ENCODE data around the gene CAMK2N2.

Gene CAMK2N2

DNA sequence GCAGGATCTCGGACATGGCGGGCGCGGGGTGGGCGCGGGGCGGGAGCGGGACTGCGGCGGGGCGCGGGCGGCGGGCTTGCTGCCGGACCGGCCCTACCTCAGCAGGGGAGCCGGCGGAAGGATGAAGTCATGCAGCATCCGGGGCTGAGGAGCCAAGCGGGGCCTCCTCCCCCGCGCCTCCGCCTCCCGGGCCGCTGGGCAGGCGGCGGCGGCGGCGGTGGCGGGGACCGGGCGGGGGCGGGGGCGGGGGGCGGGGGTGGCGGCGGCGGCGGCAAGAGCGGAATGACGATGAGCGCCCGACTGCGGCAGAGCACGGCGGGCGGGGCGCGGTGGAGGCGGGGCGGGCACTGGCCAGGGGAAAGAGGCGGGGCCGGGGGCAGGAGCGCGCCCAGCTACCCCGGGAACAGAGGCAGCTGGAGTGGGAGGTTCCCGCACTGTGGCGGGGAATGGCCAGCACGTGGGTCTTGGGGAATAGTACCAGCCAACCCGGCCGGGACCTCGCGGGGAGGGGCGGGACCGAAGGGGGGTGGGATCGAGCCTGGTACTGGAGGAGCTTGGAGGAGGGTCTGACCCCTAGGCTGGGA, at the start of gene CAMK2N2:
Gene CAMK2N2, minus strand, starts transcription at position 284 of the 584 bp plus-strand sequence. Its CDS starts 268 bp downstream, at position 16.
- peak; percentile 70 for DNase-seq

DNA sequence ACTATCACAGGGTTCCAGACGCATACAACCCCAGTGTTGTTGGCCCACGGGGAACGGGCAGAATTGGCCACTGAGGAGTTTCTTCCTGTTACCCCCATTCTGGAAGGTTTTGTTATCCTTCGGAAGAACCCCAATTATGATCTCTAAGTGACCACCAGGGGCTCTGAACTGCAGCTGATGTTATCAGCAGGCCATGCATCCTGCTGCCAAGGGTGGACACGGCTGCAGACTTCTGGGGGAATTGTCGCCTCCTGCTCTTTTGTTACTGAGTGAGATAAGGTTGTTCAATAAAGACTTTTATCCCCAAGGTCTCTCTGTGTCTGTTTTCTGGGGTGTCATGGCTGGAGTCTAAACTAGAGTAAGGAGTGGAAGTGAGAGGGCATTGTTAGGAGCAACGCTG, 47.4 kb upstream of the CAMK2N2 start:
- DNase-seq = no peak

DNA sequence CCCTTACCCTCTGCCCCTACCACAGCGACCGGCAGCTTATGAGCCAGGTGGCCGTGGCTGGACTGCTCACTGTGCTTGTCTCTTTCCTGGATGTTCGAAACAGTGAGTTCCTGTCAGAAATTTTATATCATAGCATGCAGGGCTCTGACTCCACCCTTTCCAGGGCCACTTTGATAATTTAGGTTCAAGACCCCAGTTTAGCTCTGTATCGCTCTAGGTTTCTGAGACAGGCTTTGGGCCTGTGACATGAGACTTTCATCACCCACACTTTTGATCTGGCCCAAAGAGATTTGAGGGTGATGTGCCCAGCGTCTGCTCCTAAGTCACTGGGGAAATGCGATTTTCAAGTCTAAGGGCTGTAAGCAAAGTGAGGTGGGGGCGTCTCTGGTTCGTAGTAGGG, 46.6 kb upstream of the CAMK2N2 start:
- DNase-seq = no peak

DNA sequence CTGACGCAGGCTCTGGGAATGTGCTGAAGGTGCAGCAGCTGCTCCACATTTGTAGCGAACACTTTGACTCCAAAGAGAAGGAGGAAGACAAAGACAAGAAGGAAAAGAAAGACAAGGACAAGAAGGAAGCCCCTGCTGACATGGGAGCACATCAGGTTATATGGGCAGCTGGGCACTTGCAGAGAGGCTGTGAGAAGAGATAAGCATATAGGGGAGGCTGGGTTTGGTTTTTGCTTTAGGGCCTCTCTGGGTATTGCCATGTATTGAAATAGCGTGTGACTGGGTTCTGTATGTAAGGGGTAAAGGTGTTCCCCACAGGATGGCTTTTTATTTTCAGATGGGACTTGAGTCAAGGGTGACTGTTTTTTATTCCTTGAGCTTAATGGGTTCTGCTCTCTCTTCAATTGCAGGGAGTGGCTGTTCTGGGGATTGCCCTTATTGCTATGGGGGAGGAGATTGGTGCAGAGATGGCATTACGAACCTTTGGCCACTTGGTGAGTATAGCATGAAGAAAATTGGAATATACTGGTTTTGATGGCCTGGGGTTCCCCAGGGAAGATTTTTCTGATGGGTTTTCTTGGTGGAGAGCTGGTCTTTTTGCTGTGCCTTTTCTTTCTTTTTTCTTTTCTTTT, 45.1 kb upstream of the CAMK2N2 start:
- no peak for DNase-seq

DNA sequence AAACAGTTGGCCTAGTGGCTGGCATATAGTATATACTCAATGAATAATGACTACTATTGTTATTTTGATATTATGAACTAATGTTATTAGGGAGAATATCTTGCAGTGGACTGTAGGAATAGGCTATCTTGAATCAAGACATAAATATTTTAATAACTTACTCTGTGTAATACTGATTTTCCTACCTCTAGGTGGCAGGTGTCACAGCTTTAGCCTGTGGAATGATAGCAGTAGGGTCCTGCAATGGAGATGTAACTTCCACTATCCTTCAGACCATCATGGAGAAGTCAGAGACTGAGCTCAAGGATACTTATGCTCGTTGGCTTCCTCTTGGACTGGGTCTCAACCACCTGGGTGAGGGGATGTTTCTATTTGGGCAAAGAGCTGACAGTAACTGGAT, 44.2 kb upstream of the CAMK2N2 start:
- DNase-seq = no peak

DNA sequence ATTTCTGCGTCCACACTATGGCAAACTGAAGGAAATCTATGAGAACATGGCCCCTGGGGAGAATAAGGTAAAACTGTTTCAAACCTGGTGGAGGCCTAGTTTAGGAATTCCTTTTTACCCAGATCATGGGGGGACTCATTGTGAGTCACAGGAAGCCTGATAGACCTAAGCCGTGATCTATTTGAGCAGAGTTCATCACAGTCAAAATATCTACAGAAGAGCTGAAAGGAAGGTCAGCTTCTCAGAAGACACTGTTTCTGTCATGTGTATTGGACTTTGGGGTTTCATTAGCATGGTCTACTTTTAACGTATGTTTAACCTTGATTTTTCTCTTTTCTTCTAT, 39.0 kb upstream of the CAMK2N2 start:
- DNase-seq = no peak

DNA sequence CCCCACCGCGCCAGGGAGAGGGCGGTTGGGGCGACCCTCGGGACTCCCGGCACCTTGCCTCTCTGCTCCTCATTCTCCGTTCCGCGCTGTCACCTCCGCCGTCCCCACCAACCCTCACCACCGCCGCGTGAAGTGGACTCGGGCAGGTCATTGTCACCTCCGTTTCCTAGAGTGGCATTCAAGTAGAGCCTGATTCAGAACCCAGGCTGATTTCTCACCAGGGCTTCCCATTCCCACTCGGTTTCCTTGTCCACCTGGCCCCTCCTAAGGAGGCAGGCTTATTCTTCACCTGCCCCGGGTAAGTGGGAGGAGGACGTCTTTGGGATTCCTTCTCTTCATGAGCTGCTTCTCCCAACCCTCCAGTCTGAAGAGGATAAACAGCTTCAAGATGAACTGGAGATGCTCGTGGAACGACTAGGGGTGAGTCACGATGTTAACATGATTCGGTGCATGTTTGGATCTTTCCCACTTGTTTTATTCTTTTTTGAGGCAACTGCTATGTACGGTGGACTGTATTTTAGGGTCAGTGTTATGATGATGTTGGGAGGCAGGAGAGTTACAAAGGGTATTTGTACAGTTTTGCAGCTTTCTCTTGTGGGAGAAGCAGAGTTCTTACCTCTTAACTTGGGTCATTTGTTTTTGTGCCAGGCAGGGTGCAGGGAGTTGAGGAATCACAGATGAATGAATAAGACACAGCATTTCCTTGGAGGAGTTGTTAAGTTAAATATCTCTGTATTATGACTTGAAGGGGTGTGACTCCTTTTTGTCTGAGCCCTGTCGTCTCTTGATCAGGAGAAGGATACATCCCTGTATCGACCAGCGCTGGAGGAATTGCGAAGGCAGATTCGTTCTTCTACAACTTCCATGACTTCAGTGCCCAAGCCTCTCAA, 38.4 kb upstream of the CAMK2N2 start:
- DNase-seq = no peak

DNA sequence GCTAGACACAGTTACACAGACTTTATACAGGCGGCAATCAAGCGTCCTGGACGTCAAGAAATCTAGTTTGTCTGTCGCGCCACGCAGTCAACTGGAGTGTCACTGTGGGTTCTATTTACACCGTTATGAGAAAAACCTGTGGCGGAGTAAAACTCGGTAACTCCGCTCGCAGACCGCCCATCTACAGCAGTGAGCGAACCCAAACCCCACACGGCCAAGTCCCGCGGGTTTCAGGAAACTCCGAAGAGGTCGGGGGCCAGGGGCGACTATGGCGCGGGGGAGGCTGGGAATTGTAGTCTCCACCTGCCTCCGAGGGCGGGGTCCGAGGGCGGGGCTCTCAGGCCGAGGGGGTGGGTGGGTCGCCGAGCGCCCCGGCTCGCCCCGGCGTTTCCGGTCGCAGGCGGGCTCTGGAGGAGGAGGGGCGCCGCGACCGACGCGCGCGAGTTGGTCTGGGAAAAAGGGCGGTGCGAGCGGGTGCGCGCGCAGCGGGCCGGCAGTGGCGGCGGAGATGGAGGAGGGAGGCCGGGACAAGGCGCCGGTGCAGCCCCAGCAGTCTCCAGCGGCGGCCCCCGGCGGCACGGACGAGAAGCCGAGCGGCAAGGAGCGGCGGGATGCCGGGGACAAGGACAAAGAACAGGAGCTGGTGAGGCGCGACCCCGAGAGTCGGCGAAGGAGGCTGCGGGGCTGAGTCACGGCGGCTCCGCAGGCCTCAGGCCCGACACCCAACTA, 37.6 kb upstream of the CAMK2N2 start, which contains the start of gene PSMD2:
Gene PSMD2, plus strand, starts transcription at position 483 of the 729 bp plus-strand sequence. Its CDS starts 26 bp downstream, at position 509.
- DNase-seq = peak; percentile 88

DNA sequence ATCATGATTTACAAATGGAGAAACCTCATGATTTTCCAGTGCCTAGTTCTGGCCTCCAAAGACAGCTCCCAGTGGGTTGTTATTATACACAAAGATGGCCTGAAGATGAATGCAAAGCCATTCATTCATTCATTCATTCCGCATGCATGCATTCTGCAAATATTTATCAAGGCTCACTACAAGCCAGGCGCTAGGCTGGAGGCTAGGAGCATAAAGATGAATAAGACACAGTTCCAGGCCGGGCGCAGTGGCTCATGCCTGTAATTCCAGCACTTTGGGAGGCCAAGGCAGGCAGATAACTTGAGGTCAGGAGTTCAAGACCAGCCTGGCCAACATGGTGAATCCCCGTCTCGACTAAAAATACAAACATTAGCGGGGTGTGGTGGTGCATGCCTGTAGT, 35.3 kb upstream of the CAMK2N2 start:
- no peak for DNase-seq

DNA sequence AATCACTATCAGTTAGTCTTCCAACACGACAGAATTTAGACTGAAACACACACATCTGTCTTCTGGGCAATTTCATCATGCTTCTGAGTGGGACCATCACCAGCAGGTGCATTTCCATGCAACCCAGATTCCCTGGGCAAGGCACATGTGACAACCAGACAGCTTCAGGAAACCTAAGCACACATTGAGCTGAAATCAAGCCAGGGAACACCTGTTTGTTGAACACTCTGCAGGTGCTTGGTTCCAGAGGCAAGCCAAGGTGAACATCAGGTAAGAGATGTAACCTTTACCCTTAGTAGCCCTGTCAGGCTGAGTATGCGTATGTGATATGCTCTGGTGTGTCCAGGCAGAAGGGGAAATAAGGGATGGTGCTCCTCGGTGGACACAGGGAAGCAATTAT, 34.4 kb upstream of the CAMK2N2 start:
- no peak for DNase-seq

DNA sequence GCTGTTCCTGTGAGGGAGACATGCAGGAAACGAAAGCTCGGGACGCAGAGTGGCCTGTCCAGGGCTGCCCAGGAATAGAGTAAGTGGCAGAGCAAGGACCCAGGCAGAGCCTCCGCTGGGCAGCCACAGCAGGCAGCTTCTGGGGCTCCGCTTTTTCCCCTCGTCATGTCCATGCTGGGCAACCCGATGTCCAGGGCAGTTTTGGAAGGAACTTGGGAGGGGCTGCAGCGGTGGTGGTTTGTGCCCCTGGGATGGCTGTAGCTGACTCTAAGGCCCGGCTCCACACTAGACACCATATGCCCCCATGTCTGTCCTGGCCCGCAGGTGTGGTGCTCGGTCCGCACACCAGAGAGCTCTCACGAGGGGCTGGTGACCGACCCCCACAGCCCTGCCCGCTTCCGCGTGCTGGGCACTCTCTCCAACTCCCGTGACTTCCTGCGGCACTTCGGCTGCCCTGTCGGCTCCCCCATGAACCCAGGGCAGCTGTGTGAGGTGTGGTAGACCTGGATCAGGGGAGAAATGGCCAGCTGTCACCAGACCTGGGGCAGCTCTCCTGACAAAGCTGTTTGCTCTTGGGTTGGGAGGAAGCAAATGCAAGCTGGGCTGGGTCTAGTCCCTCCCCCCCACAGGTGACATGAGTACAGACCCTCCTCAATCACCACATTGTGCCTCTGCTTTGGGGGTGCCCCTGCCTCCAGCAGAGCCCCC, 30.5 kb upstream of the CAMK2N2 start:
- DNase-seq = no peak

DNA sequence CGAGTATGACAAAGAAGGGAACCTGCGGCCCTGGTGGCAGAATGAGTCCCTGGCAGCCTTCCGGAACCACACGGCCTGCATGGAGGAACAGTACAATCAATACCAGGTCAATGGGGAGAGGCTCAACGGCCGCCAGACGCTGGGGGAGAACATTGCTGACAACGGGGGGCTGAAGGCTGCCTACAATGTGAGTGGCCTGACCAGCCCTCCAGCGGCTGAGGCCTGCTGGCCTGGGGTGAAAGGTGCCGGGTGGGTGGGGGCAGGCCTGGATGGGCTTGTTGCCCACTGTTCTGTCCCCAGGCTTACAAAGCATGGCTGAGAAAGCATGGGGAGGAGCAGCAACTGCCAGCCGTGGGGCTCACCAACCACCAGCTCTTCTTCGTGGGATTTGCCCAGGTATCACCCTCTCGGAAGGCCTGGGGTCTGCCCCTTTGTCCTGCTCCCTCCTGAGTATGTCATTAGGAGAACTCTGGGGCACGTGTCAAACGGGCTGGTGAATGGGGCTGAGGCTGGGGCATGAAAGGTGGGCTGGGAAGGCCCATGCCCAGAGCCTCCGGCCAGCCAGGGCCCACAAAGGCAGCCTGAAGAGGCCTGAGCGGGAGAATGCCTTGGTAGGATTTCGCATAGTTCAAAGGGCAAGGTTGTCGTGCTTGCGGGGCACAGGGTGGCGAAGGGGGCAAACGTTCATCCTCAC, 29.8 kb upstream of the CAMK2N2 start:
- no peak for DNase-seq

DNA sequence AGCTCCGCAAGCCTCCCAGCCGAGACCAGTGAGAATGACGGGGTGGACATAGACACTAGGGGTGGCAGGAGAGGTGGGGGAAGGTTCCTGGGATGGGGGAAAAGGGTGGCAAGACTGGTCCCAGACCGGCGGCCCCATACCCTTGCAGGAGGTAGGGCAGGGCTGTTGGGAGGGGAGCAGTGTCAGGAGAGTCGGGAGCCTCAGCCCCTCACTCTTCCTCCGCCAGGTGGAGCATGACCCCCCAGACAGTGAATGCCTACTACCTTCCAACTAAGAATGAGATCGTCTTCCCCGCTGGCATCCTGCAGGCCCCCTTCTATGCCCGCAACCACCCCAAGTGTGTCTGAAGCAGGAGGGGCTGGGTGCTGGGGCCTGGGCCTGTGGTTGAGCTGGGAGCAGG, 29.0 kb upstream of the CAMK2N2 start:
- DNase-seq = no peak

DNA sequence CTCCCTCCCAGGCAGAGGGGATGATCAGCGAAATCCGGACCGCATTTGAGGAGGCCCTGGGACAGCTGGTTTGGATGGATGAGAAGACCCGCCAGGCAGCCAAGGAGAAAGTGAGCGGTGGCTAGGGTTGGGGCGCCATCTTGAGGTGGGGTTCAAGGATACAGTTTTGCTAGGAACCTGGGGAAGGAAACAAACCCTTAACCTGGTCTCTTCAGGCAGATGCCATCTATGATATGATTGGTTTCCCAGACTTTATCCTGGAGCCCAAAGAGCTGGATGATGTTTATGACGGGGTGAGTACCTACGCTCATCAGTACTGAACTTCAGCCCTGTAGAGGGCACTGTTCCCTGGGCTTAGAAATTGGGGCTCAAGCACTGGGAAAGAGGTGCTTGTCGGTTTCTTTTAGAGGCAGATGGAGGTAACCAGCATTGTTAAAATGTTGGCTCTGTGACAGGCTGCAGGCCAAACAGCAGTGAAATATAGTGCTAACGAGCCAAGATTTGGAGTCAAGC, 28.1 kb upstream of the CAMK2N2 start:
- peak; percentile 48 for DNase-seq

DNA sequence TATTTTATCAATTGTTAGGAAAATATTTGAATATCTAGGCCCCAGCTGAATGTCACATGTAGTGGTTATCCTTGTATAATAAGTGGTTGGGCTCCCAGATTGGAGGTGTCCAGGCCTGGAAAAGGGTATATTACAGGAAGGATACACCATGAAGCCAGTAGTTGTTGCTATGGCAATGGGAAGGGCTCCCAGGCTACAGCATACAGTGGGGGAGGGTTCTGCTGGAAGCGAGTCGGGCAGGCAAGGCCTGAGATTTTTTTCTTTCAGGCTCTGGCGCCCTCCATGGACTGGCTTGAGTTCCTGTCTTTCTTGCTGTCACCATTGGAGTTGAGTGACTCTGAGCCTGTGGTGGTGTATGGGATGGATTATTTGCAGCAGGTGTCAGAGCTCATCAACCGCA, 23.3 kb upstream of the CAMK2N2 start:
- DNase-seq = peak; percentile 73

DNA sequence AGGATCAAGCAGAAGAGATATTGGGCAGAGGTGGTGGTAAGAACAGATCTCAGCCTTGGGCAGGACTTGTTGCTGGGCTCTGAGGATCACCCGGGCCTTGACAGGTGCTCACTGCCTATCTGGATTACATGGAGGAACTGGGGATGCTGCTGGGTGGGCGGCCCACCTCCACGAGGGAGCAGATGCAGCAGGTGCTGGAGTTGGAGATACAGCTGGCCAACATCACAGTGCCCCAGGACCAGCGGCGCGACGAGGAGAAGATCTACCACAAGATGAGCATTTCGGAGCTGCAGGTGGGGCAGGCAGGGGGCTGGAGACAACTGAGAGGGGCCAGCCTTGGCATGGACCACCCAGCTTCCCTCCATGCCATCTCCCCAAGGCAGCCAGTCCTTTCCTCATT, 22.3 kb upstream of the CAMK2N2 start:
- DNase-seq = no peak

DNA sequence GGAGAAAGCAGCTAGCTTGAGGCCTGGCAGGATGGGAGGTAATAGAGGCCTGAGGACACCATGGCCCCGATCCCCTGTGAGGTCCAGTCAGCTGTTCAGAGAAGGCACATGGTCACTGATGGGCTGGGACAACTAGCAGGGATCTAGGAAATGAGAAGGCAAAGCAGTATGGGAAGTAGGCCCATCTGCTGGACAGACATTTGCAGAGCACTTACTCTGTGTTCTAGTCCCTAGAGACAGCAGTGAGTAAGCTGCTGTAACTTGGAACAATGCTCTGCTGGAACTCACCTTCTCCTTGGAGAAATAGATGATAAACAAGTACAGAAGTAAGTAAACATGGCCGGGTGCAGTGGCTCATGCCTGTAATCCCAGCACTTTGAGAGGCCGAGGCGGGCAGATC, 21.6 kb upstream of the CAMK2N2 start:
- DNase-seq = no peak

DNA sequence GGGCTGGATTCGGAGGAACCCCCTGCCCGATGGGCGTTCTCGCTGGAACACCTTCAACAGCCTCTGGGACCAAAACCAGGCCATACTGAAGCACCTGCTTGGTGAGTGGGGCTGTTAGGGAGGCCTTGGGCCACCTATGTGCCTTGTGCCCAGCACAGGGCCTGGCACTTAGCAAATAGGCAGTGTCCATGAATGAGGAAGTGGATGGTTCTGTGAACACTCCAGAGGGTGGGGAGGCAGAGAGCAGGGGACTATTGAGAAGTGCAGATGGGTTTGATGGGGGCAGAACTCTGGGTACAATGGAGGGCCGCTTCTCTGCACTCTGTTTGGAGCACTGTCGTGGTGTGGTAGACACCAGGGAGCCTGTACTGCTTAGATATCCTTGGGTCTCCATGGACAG, 16.0 kb upstream of the CAMK2N2 start:
- DNase-seq = no peak

DNA sequence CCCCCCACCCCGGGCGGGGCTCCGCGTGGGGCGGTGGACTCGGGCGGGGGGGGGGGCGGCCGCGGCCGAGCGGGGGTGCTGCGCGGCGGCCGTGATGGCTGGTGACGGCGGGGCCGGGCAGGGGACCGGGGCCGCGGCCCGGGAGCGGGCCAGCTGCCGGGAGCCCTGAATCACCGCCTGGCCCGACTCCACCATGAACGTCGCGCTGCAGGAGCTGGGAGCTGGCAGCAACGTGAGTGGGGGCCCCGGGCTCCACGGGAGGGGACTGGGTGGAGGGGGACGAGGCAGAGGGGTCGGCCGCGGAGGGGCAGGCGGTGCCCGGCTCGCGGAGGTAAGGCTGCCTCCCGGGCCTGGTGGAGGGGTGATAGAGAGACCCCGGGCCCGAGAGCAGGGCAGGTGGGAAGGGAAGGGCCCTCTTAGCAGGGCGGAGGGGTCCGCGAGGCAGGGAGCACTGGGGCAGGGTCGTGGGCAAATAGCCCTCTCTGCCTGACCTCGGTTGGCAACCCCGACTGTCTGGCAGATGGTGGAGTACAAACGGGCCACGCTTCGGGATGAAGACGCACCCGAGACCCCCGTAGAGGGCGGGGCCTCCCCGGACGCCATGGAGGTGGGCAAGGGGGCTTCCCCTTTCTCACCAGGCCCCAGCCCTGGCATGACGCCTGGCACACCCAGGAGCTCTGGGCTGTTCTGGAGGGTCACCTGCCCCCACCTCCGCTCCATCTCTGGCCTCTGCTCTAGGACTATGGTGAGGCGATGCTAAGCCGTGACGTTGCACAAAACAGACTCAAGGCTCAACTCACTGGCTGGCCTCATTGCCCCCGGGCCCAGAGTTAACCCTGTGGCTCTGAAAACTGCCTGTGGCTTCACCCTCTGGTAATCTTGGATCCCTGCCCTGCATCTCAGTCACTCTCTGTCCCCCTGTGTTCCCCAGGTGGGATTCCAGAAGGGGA, 14.9 kb upstream of the CAMK2N2 start, which contains the start of gene ECE2:
Gene ECE2, plus strand, starts transcription at position 62 of the 950 bp plus-strand sequence. Its CDS starts 132 bp downstream, at position 194.
- DNase-seq = no peak

DNA sequence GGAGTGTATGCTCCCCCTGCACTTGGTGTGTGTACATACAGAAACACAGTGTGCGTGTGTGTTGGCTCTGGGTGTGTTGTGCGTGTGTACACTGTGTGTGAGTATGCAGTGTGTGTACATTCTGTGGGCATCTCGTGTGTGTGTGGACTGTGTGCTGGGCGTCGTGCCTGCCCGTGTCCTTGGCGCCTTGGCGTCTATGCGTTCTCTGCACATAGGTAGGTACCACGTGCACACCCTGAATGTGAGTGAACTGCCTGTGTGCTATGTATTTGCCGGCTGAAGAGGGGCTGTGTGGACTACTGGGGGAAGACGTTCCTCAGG, 14.0 kb upstream of the CAMK2N2 start:
- no peak for DNase-seq

DNA sequence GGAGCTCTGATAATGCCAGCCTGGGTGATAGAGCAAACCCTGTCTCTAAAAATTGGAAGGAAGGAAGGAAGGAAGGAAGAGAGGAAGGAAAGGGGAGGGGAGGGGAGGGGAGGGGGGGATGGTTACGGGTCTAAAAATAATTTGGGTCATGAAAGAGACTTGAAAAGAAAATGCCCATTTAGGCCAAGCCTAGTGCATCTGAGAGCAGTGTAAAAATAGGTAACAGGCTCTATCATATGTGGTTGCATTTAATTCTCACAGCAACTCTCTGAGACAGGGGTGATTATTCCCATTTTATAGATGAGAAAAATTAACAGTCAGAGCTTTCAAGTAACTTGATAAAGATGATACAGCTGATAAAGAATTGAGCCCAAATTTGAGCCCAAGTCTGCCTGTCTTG, 10.9 kb upstream of the CAMK2N2 start:
- DNase-seq = no peak

All from SHP77 treated with DMSO at 0.1 percent for 48 hours (cell line).